Measurements from ENCODE around the gene PCDHAC2.

The PCDHAC2 gene

GRCh38 chr5:140998921-140999410, 32.7 kb downstream of the PCDHAC2 start:
- DNase-seq (ENCODE audit: extremely low read depth, low read depth), result no peak
- TF ChIP-seq CTCF (IDR thresholded peaks at IDR 0.05; ENCODE audit: low read depth, low read length), result no peak

GRCh38 chr5:141001446-141001843, 35.2 kb downstream of the PCDHAC2 start:
- DNase-seq (ENCODE audit: extremely low read depth, low read depth), result no peak
- no peak for TF ChIP-seq CTCF (IDR thresholded peaks at IDR 0.05; ENCODE audit: low read depth, low read length)

- DNase-seq (ENCODE audit: extremely low read depth, low read depth), result no peak
- TF ChIP-seq CTCF (IDR thresholded peaks at IDR 0.05; ENCODE audit: low read depth, low read length), result no peak
Measured at GRCh38 chr5:141001844-141002604, 35.7 kb downstream of the PCDHAC2 start.

- no peak for TF ChIP-seq CTCF (IDR thresholded peaks at IDR 0.05; ENCODE audit: low read depth, low read length)
- DNase-seq (ENCODE audit: extremely low read depth, low read depth), result no peak
Measured at GRCh38 chr5:141002605-141002965, 36.3 kb downstream of the PCDHAC2 start.

- no peak for TF ChIP-seq CTCF (IDR thresholded peaks at IDR 0.05; ENCODE audit: low read depth, low read length)
- DNase-seq (ENCODE audit: extremely low read depth, low read depth), result no peak
Measured at GRCh38 chr5:141003031-141003430, 36.8 kb downstream of the PCDHAC2 start.

- DNase-seq (ENCODE audit: extremely low read depth, low read depth), result no peak
- TF ChIP-seq CTCF (IDR thresholded peaks at IDR 0.05; ENCODE audit: low read depth, low read length), result no peak
Measured at GRCh38 chr5:141003791-141004611, 37.7 kb downstream of the PCDHAC2 start.

- no peak for TF ChIP-seq CTCF (IDR thresholded peaks at IDR 0.05; ENCODE audit: low read depth, low read length)
- no peak for DNase-seq (ENCODE audit: extremely low read depth, low read depth)
Measured at GRCh38 chr5:141007791-141008190, 41.5 kb downstream of the PCDHAC2 start.

Measured in AG09319 (cell line).